Inflammatory macrophage treated with lipopolysaccharide for 1 hour (primary cell): ENCODE measurements around the gene GNG13.
"Not testable (repeated sequence)": the region's sequence is repeated elsewhere in the genome, so short reads cannot be mapped to it uniquely, and the experiment has no call there.

Source experiments
- DNase-seq, 2 donors: peaks; one replicate each; pipeline ENCODE4 v3.0.0-alpha.2; 2020 to 2022

GNG13 gene, protein sequence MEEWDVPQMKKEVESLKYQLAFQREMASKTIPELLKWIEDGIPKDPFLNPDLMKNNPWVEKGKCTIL

DNA sequence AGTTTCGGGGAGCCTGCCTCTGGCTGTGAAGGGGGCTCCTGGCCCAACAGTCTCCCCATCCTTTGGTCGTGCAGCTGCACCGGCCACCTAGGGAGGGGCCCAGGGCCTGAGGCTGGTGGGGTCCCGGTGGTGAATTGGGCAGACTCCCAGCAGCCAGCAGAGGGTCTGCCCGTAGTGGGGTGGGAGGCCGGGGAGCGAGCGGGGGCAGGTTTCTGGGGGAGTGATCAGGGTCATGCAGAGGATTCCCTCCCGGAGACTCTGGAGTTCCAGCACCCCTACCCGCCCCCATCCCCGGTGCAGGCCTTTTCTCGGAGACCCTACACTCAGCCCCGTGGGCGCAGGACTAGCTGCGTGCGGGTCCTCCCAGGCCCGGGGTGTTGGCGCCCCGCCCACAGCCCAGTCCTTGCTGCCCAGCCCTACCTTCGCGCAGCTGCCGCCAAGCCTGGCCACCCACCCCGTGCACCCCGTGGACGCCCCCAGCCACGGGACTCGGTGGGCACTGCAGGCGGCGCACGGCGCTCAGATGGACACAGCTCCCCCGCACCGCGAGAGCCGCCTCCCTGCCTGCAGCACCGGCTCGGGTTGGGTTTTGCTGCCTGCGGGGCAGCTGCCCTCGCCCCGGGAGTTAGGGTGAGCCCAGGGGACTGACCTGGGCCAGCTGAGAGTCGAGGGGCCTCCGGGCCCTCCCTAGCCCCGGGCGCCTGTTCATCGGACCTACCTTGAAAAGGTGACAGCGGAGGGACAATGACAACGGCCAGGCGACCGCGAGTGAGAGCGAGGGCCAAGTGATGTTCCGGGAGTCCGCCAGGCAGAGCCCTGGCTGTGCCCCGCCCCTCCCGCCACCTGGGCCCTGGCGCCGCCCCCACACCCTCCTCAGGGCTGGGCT, at the start of gene GNG13:
Gene GNG13 (minus strand): TSS at position 787 of the 886 bp plus-strand sequence. CDS start 1,657 bp downstream, outside the sequence.
- DNase-seq: no peak

DNA sequence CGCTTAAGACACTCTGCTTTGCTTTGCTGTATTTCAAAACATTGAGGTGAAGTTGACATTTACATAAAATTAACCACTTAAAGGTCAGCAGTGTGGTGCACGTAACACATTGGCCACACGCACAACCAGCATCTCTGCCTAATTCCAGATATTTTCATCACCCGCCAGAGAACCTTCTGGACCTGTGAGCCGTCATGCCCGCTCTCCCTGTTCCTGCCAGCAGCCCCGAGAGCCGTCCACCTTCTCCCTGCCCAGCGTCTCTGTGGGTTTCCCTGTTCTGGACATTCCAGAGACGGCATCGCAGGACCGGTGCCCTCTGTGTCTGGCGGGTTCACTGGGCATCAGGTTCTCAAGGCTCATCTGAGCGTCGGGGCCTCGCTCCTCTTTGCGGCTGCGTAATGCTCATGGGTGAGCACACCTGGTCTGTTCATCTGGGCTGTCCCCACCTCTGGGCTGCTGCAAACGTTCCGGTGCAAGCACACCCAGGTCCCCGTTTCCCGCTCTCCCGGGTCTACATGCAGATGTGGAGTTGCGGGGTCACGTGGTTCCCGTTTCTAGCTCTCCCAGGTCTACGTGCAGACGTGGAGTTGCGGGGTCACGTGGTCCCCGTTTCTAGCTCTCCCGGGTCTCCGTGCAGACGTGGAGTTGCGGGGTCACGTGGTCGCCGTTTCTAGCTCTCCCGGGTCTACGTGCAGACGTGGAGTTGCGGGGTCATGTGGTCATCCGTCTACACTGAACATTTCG, 48.1 kb upstream of the GNG13 start:
- no peak for DNase-seq

DNA sequence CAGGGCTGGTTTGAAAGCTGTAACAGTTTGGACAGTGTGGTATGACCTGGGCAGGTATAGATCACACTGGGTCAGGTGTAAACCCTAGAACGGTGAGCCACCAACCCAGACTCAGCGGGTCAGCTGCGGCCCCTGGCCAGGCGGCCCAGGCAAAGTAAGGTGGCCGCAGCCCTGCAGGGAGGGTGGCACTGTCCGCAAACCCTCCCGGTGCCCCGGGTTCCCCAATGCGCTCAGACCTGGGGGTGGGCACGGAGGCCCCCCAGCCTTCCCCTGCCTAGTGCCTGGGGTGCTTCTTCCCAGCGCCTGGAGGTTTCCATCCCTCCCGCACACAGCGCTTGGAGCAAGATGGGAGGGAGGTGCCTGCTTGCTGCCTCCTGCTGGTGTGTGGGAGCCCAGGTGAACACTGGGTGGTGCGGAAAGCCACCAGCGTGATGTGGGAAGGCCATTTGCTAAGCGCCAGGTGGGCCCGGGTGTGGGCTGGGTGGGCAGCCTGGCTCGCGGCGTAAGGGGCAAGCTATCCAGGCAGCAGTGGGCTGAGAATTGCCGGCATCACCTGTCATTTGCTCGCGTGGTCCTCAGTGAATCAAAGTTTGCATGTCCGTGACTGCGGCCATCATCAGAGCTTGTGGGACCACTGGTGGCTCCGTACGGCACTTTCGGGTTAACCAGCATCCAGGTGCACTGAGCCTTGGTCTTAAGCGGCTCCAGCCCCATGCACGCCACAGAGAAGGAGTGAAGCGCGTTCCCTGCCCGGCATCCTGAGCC, 47.3 kb upstream of the GNG13 start:
- no peak for DNase-seq

DNA sequence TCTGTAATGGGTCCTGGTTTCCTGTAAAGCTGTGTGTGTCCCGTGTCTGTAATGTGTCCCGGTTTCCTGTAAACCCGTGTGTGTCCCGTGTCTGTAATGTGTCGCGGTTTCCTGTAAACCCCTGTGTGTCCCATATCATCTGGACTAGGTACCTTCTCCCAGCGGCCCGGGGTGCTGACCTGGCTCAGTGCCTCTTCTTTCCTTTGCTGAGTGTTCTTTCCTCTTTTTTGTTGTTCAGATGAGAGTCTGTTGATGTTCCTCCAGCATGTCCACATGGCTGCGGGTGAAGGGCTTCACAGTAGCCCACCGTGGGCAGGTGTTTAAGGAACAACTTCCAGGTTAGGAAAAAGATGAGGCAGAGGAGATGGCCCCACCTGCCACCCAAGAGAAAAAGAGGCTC, 46.6 kb upstream of the GNG13 start:
- no peak for DNase-seq

DNA sequence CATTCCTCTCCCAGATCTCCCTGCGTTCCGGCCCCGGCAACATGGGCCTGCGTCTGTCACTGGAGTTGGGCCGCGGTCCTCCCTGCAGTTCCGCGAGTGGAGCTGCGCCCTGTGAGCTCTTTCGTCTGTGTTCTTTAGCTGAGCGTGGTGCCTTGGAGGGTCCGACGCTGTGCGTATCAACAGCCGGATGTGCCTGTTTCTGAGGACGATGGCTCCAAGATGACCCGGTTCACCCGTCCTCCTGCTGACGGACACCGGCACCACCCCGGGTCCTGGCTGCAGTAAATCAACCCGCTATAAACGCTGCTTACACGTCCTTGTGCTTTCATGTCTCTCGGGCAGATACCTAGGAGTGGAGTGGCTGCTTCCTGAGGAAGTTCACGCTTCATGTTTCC, 44.8 kb upstream of the GNG13 start:
- no peak for DNase-seq

DNA sequence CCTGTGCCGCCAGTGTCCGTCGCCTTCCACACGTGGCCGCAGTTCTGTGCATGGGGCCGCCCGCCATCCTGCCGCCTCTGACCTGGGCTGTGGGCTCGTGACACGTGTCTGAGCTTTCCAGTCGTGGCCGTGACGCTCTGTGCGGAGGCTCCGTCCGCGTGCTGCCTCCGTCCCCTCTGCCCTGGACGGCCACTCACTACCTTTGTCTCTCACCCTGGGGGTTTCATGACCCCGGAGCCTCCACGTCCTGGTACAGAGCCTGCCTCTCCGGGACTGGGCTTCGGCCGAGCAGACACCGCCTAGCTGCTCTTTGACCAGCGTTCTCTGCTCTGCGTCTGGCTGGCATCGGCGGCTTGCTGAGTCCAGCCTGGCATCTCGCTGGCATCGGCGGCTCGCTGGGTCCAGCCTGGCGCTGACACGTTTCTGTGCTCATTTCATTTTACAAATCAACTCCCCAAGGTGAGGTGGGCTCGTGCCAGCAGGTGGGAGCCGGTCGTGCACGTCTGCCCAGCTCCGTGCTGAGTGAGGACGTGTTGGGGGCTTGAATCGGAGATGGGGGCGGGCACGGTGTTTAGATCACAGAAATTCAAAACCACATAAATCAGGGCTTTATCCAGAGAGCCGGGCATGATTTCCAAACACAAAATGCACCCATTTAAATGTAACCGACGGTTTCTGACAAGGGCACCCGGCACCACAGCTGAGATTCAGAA, 44.3 kb upstream of the GNG13 start:
- DNase-seq: no peak

DNA sequence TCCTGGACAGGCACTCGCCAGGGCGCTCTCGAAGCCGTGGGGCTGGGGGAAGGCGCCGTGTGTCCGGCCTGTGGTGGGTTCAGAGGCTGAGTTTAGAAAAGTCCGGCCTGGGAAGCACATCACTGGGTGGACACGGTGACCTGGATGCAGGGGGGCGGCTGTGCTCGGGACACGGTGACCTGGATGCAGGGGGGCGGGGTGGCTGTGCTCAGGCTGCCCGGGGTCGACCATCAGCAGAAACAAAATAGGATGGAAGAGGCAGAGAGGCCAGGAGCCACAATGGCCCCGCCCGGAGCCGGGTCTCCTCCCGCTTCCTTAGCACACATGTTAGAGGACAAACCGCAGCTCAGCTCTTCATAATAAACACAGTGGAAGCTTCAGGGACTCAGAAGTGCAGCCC, 43.2 kb upstream of the GNG13 start:
- DNase-seq: no peak

DNA sequence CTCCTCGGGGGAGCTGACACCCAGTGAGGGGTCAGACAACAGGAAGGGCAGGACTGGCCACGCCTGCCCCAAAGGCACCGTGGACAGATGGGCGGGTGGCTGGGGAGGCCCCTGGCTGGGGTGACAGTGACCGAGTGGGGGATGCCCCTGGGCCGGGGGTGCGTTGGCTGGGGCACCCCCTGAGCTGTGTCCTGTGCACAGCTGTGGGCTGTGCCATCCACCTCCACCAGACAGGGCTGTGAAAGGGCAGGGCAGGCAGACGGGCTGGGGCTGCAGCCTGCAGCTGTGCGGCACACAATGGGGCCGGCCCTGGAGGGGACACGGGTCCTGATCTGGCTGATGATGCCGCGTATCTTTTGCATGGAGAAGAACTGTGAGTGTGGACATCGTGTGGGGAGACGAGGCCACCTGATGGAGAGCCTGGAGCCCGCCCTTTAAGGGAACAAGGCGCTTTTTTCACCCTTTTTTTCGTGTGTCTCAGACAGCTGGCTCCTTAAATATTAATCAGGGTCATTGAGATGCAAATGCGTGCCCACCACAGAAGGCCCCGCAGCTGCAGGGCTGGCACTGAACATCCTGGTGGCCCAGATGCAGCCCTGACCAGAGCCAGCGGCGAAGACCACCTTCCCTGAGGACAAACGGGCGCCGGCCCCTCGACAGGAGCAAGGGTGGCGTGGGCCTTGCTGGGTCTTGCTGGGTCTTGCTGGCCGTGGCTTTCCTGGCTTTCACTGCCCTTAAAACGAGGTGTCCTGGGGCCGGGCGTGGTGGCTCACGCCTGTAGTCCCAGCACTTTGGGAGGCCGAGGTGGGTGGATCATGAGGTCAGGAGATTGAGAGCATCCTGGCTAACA, 42.4 kb upstream of the GNG13 start:
- no peak for DNase-seq

DNA sequence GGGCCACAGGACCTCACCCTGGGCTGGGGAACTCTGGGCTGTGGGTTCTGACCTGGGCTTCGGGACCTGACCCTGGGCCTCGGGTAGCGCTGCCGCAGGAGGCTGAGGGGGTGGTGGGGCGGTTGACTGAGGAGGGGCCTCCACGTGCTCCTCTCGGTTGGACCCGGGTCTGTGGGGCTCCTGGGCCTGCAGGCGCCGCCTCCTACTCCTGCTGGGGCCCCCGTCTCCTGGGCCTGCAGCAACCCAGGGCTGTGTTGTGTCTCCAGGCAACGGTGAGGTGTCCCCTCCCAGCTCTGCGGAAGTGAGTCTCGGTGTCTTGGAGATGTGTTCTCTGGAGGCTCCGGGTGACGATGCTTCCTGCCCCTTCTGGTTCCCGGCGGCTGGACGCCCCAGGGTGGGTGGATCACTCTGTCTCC, 41.5 kb upstream of the GNG13 start:
- DNase-seq: no peak

DNA sequence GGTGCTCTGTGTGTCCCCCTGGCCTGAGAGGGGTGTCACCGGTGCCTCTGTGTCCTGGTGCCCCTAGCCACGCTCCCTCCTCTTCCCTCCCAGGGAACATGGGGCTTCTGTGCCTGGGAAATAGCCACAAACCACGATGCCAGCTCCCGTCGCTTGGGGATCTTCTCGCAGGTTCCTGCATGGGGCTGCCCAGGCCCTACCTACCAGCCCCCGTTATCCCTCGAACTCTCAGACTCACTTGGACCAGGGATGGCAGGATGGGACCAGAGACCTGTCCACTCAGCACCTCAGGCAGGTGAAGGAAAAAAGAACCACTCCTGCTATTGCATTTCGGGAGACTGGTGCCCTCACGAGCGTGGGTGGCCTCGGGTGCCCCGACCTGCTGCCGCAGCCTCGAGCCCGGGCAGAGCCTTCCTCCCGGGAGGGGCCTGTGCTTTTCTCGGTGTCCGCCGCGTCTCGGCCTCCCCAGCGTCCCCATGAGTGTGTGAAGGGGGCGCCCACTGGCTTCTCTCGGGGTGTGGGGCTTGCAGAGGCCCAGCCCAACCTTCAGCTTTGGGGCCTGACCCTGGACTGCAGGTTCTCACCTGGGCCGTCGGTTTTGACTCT, 41.0 kb upstream of the GNG13 start:
- no peak for DNase-seq

DNA sequence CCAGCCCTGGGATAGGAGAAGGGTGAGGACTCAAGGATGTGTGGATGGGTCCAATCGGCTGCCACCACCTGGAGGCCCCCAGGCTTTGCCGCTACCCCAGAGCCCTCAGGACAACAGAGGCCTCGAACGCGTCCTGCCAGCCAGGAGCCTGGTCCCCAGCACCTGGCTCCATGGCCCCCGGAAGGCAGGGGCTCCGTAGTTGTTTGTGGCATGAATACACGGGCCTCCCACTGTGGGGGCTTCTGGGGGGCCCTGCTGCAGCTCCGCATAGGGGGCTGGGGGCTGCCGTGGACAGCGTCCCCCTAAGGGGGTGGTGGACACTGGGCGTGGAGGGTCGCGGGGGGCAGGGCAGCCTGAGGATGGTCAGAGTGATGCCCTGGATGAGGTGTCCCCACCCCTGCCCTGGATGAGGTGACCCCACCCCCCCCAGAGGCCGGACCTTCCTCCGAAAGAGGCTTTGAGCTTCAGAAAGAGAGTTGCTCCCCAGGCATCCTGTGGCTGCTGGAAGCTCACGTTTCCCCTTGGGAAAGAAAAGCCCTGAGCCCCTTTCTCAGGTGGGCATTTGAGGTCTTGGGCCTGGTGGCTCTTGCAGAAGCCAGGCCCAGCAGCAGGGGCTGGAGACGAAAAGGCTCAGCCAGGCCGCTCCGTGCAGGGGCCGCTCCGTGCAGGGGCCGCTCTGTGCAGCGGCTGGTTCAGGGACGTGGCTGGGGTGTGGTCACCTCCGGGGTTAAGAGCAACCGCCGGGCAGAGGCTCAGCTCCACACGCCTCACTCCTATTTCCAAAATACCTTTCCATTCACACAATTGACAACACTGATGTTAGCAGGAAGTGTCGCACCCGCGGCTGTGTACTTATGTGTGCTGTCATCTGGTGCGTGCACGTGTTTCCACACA, 40.3 kb upstream of the GNG13 start:
- DNase-seq: no peak

DNA sequence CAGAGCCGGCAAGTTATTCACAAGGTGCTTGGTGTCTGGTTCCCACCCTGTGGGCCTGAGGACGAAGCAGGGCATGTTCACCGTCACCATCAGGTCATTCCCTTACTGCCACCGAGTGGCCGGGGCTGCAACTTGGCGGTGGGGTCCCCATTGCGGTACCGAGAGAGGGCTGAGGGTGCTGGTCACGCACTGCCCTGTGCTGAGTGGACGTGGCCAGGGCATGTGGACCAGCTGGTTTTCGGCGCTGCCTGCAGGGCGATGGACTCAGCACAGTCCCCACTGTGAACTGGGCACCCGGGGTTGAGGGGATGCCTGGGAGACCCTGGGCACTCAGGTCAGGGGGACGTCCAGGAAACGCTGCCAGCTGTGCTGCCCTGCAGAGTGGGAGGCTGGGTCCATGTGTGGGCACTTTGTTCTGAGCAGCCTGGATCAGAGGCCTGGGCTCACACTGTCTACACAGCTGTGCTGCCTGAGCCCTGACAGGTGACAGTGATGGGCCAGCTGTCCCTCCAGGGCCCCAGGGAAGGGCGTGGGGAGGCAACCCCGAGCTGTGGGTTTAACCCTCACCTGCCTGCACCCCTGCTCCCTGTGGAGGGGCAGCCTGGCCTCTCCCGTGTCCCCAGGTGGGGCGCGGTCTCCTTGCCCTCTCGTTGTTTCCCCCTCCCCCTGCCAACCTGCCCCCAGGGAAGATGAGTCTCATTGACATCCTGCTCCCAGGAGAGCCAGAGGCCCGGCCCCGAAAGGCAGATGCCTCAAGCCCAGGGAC, 39.3 kb upstream of the GNG13 start:
- DNase-seq: no peak

DNA sequence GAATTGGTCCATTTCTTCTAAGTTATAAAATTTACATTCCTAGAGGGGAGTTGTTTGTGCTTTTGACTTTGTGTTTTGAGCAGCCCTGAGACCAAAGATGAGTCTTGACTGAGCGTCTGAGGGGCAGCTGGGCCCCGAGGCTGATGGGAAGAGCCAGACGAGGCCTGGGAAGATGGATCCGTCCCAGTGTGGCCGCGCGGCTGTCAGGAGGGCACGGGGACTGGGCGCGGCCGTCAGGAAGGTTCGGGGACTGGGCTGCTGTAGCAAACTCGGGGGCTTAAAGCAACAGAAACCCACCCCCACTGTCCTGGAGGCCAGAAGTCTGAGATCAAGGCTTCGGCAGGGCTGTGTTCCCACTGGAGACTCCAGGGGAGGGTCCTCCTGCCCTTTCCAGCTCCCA, 38.2 kb upstream of the GNG13 start:
- no peak for DNase-seq

DNA sequence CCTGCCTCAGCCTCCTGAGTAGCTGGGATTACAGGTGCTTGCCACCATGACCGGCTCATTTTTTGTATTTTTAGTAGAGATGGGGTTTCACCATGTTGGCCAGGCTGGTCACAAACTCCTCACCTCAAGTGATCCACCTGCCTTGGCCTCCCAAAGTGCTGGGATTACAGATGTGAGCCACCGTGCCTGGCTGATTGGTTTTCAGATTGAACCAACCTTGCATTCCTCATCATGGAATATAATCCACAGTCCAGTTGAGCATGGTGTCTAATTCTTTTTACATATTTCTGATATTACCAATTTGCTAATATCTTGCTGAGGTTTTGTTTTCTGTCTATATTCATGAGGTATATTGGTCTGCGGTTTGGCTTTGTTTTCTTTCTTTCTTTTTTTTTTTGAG, 36.3 kb upstream of the GNG13 start:
- not testable (repeated sequence) for DNase-seq

DNA sequence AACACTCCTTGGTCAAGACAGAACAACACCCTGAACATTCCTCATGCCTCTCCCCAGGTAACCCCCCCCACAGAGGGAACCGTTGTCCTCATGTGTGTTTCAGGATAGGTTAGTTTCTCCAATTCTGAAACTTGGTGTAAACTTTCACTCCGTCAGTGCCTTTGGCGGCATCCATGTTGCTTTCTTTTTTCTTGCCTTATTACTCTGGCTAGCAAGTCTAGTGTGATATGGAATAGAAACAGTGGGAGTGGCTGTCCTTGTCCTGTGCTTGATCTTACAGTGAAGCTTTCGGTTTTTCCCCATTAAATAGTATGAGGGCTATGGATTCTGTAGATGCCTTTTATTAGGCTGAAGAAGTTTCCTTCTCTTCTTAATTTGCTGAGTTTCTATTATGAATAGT, 35.7 kb upstream of the GNG13 start:
- no peak for DNase-seq

DNA sequence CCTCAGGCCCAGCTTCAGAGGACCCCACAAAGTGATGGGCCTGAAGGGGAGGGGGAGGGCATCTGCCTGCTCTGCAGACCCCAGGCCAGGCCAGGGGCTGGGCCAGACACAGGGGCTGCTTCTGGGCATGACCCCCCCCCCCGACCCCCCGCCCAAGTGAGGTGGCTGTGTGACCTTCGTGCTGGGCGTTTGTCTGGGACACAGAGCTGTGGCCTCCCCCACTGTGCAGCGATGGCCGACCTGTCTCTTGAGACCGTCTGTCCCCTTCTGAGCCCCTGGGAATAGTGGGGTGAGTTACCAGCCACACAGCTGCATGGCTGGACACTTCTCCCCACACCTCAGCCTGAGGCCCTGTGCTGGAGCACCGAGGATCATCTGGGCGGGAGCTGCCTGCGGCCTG, 34.8 kb upstream of the GNG13 start:
- no peak for DNase-seq

DNA sequence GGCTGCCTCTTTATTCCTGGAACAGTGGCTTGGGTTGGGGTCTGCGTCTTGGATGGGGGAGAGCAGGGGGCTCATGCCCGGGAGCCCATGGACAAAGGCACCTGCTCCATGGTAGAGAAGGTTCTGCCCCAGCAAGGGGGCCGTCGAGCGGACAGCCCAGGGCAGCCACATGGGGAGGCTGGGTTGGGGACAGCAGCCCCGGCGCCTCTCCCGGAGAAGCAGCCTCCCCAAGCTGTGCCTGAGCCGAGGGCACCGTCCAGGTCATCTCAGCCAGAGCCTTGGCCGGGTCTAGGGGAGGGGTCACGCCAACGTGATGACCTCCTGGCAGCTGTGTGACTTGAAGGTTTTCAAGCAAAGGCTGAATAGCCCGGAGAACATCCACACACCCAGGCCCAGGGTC, 32.9 kb upstream of the GNG13 start:
- DNase-seq: no peak

DNA sequence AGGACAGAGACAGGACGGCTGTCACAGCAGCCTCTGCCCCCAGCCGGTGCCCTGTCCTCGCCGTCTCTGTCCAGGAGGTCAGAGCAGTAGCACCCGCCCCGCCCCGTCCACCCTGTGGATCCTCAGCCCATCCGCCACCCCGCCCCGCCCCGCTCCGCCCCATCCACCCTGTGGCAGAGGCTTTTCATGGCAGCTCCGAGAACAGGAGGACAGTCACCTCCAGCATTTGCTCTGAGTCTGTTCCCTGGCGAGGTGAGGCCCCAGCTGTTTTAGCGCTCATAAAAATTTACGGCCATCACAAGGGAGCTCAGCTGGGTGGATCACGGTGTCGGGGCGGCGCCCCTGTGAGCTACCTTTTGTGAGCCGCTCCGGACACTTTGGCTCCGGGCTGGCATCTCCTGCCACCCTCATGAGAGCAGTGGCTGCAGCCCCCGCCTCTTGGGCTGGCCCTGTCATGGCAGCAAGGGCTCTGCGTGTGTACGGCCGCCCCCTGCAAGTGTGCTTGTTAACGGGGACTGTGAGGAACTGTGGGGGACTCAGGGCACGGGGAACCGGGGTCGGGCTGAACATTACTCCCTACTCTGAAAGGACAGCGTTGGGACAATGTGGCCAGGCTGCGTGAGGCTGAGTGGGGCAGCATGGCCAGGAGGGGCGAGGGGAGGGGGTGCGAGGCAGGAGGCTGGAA, 32.3 kb upstream of the GNG13 start:
- no peak for DNase-seq
